Renal cortex interstitium (tissue), 11 donors: ENCODE data around the gene ZACN. TPM values are rescaled to one million over a fixed set of nuclear protein-coding genes. Genes with fewer than 3 reads are reported as not detected.
A peak's percentile ranks its signal among the peaks of the same experiment; 100 is the strongest.
"Not testable (repeated sequence)": the region's sequence is repeated elsewhere in the genome, so short reads cannot be mapped to it uniquely, and the experiment has no call there.

ENCODE experiments used
- DNase-seq, 11 donors: peaks; one replicate each; pipeline ENCODE4 v3.0.0-alpha.2; 2013; ENCODE audit warnings: low read depth in 9 of 11, low spot score in 4 of 11; ENCODE audit errors: extremely low read depth in 1 of 11
- polyA plus RNA-seq, 3 donors: library from polyadenylated mRNA; unstranded; fragments of 120-200 nt; gene quantifications; one replicate each; pipeline ENCODE4 v1.2.1, GENCODE V29; 2013; ENCODE audit not compliant: insufficient read length in 3 of 3

ZACN gene
- polyA plus RNA-seq, 3 donors = 8.5 to 24.6 (median 15.8) TPM

GRCh38 chr17:76049836-76050537 lies 29.0 kb upstream of the ZACN start:
- no peak for DNase-seq

DNA sequence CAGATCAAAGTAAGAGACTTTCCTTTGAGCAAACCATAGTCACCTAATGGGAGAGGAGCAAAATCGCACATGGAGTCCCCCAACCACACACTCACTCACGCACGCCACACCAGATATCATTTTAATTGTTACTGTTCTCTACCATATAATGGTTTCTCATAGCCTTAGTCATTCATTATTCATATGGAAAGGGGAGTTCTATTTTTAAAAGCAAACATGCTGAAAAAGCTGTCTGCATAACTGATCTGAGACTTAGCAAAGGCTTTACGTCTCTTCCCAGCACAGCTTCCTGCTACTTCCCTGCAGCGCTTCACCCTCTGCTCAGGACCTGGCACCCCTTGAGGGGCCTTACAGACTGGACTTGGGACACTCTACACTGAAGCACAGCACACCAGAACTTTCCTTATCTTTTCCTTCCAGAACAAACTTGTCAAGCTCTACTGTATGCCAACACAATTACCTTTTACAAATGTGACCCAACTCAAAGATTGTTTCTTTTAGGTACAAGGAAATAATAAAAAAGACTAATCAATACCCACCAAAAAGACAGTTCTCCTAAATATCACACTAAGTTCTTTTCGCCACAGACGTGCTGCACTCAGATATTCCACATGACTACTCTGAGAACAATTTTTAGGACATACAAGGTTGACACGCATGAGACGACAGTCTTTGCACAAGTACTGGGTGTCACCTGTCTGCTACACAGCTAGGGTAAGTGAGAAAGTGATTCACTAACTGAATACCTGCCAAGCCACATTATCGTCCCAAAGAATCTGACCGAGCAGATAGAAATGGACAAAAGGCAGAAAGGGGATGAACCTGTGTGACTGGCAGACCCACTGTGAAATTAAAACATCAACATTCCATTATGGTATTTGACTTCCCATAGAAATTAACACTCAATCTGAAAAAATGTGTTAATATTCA lies 28.2 kb upstream of the ZACN start:
- no peak for DNase-seq

DNA sequence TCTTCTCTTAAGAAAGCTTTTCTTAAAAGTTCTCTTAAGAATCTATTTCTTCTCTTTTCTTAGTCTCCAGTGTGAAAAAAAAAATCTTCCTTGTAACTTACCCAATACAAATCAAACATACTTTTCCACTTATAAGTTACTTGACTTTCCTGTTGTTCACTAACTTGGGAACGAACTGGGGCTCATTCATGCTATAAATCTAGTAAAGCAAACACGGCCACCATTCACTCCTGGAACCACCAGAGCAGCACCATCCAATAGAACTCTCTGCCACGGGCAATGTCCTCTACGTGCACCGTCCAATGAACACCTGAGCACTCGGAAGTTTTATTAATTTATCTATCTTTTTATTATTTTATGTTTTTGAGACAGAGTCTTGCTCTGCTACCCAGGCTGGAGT lies 27.4 kb upstream of the ZACN start:
- DNase-seq = no peak

GRCh38 chr17:76053246-76054111 lies 25.5 kb upstream of the ZACN start:
- DNase-seq = no peak

DNA sequence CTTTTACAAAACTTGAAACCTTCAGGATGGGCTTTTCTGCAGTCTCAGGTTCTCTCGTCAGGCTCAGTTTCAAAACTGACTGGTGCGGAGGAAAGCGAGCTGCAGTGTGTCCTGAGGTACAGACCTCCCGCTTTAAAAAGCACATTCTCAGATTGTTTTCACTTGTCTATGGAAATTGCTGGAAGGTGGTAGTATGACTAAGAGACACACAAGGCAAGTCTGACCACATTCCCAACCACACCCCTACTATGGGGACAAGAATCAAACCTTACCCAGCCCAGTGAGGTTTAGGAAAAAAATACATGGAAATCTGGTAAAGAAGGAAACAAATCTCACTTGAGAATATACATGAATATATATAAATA lies 24.9 kb upstream of the ZACN start:
- DNase-seq = no peak

DNA sequence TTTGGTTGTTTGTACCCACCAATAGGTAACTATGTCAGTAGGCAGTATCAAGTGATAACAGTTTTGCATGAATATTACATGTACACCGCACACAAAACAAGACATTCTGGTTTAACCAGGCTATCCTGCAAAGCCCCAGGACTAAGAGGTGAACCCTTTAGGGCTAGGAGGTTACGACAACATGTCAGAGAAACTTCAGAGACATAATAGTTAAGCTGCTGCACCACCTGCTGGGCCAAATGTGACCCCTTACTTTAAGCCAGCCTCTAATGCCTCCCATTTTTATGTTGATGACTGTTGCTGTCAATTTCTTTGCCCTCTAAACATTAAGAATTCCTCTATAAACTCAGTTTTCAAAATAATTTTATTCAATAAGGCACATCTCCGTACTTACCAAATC lies 22.1 kb upstream of the ZACN start:
- no peak for DNase-seq

- DNase-seq = not testable (repeated sequence)
Observed at GRCh38 chr17:76058264-76058663, 20.7 kb upstream of the ZACN start.

DNA sequence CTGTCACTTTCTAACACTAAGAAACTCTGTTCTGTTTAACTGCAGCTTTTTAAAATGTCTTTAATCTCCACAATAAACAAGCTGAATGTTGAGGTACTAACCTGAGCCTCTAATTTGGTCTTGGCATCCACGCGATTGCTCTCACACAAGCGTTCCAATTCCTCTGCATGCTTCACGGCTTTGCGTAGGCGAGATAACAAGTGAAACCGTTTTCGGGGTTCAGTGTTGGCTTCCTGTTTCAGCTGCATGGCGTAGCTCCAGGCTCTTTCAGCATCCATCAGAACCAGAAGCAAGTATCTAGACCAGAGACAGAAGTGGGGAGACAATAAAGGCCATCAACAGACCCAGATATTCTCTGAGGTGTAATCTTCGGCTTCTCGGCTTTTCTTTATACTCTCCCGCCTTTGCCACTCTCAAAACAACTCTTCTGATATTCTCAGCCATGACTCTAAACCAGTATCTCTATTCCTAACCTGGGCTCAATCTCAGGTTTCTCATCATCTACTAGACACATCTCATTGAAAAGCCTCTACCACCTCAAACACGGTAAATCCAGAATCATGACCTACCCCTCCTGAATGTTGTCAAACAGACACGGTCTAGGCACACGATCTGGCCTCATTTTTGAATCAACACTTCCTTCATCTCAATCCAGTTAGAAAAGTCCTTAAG lies 15.0 kb upstream of the ZACN start:
- DNase-seq = no peak

- DNase-seq = no peak
Observed at GRCh38 chr17:76065775-76066174, 13.2 kb upstream of the ZACN start.

DNA sequence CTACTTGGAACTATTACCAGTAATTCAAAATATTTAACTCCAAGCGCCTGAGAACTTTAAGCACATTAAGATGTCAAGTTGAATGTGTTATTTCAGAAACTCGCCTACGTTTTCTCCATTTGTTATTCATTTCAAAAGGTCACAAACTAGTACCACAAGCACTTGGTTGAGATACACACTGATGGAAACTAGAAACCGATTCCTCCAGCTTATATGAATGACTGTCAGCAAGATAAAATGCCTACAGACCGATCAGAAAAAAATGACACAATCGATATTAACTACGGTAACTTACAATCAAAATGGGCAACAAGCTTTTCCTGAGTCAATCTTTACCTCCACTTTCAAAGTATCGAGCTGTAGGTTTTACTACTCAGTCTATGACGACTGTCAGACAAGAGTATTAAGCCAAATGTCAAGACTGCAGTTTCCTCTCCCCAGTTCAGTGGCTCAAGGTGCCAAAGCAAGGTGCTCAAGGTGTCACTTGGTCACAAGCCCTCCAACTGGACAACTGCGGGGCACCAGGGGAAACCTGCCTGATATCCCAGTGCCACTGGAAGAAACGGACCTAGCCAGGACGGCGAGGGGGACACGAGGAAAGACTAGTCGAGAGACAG lies 7.3 kb upstream of the ZACN start:
- no peak for DNase-seq

- peak; percentile 65 to 92 (median 85) for DNase-seq
Observed at GRCh38 chr17:76072148-76072858, 6.7 kb upstream of the ZACN start, which contains the start of gene SRP68. Gene SRP68 (minus strand): TSS chr17:76072517. CDS start chr17:76072491, 26 bp downstream.

GRCh38 chr17:76074390-76075363 lies 4.3 kb upstream of the ZACN start, which contains the start of gene GALR2:
Gene GALR2 (plus strand): TSS chr17:76074781. CDS start chr17:76074884, 103 bp downstream.
- no peak for DNase-seq

GRCh38 chr17:76075364-76076145 lies 3.4 kb upstream of the ZACN start:
- DNase-seq = no peak

- no peak for DNase-seq
Observed at GRCh38 chr17:76076146-76076764, 2.7 kb upstream of the ZACN start.

DNA sequence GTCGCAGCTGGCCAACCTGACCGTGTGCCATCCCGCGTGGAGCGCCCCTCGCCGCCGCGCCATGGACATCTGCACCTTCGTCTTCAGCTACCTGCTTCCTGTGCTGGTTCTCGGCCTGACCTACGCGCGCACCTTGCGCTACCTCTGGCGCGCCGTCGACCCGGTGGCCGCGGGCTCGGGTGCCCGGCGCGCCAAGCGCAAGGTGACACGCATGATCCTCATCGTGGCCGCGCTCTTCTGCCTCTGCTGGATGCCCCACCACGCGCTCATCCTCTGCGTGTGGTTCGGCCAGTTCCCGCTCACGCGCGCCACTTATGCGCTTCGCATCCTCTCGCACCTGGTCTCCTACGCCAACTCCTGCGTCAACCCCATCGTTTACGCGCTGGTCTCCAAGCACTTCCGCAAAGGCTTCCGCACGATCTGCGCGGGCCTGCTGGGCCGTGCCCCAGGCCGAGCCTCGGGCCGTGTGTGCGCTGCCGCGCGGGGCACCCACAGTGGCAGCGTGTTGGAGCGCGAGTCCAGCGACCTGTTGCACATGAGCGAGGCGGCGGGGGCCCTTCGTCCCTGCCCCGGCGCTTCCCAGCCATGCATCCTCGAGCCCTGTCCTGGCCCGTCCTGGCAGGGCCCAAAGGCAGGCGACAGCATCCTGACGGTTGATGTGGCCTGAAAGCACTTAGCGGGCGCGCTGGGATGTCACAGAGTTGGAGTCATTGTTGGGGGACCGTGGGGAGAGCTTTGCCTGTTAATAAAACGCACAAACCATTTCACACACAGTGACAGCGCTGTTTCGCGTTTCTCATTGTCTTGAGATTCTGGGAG lies 2.0 kb upstream of the ZACN start:
- no peak for DNase-seq
